Natural killer cell (primary cell): ENCODE results near the gene CTSZ. TPM values are rescaled to one million over a fixed set of nuclear protein-coding genes. Genes with fewer than 3 reads are reported as not detected.
"Not testable (repeated sequence)": the region's sequence is repeated elsewhere in the genome, so short reads cannot be mapped to it uniquely, and the experiment has no call there.

Experiments used
- ATAC-seq, 3 donors: fragments of 150-1000 bp in 2 of 3; fragments of 200-7000 bp in 1 of 3; cut with Tn5 transposase; 1 replicate in 1 of 3; 2 replicates in 2 of 3; pipeline ENCODE4 v1.10.0; 2021; ENCODE audit warnings: mild to moderate bottlenecking in 2 of 3, moderate library complexity in 2 of 3
- DNase-seq, 2 donors: peaks; one replicate each; pipeline versions ENCODE4 v3.0.0 to v3.0.0-alpha.2; 2013 to 2021; ENCODE audit warnings: mixed read lengths in 1 of 2
- H3K27ac ChIP-seq: one replicate; pipeline ENCODE4 v1.5.1; 2013; ENCODE audit warnings: mild to moderate bottlenecking, low read length
- H3K27me3 ChIP-seq: one replicate; pipeline ENCODE4 v1.6.1; 2013; ENCODE audit warnings: low read length; ENCODE audit not compliant: control insufficient read depth, insufficient read depth
- H3K36me3 ChIP-seq: one replicate; pipeline ENCODE4 v1.6.1; 2013; ENCODE audit warnings: low read length; ENCODE audit not compliant: control insufficient read depth, insufficient read depth
- H3K4me1 ChIP-seq: one replicate; pipeline ENCODE4 v1.6.1; 2013; ENCODE audit warnings: low read length; ENCODE audit not compliant: control insufficient read depth, insufficient read depth
- H3K4me3 ChIP-seq: one replicate; pipeline ENCODE4 v1.5.1; 2013; ENCODE audit warnings: low read length
- H3K9me3 ChIP-seq: one replicate; pipeline ENCODE4 v1.6.1; 2013; ENCODE audit warnings: low read length; ENCODE audit not compliant: control insufficient read depth, insufficient read depth
- H3K27ac Mint-ChIP-seq, 2 donors: one replicate each; pipeline ENCODE4 v1.8.0; 2022; ENCODE audit warnings: mild to moderate bottlenecking in 2 of 2, mixed read lengths in 2 of 2, moderate library complexity in 1 of 2
- H3K27me3 Mint-ChIP-seq, 2 donors: one replicate each; pipeline ENCODE4 v1.8.0; 2022; ENCODE audit warnings: low read depth in 2 of 2, mixed read lengths in 2 of 2
- H3K36me3 Mint-ChIP-seq: one replicate; pipeline ENCODE4 v1.8.0; 2022; ENCODE audit warnings: mixed read lengths
- H3K4me1 Mint-ChIP-seq, 2 donors: one replicate each; pipeline ENCODE4 v1.8.0; 2022; ENCODE audit warnings: mixed read lengths in 2 of 2
- H3K4me3 Mint-ChIP-seq: one replicate; pipeline ENCODE4 v1.8.0; 2022; ENCODE audit warnings: mild to moderate bottlenecking, moderate library complexity, mixed read lengths
- H3K9me3 Mint-ChIP-seq, 2 donors: one replicate each; pipeline ENCODE4 v1.8.0; 2022; ENCODE audit warnings: mixed read lengths in 2 of 2
- CTCF ChIP-seq: fragments of 200-600 bp; IDR thresholded peaks from one replicate; pipeline ENCODE4 v1.8.0; 2022; ENCODE audit warnings: antibody characterized with exemption
- WGBS: methylation state at CpG from one replicate; pipeline ENCODE4 v1.1.7; 2013; ENCODE audit warnings: missing lambda C conversion rate; ENCODE audit not compliant: insufficient coverage; 5-methylcytosine and 5-hydroxymethylcytosine counted together
- intact Hi-C: fragments of 100-400 bp; cut with micrococcal nuclease; formaldehyde crosslinking; loops from one replicate; pipeline ENCODE4 v1.14.2; 2022
- total RNA-seq, 4 donors: library from RNA; stranded (reverse); fragments of 120-200 nt in 1 of 4; gene quantifications; one replicate each; pipeline versions ENCODE4 v1.2.3 to v1.2.4, GENCODE V29; 2013 to 2022

Gene CTSZ
- total RNA-seq, 3 donors from 2014 or later (not counting 1 experiment from before 2014, with no cell fraction given), result 30.5 to 52.5 (median 42.3) TPM

DNA sequence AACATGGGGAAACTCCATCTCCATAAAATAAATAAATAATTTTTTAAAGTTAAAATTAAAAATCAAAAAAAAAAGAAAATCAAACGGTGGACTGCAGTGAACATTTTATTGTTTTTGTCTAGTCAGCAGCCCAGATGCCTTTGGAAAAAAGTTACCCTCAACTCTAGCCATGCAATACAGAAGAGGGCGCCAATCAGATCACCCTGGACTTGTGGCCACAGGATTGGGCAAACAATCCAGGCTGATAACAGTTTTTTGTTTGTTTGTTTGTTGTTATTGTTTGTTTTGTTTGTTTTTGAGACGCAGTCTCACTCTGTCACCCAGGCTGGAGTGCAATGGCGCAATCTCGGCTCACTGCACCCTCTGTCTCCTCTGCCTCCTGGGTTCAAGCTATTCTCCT is 56.5 kb downstream of the CTSZ start:
- Histone ChIP-seq H3K4me1 (no peaks in the 10 kb centered on the region), H3K4me3 (no peak overlapping the region), H3K9me3 (no peaks in the 10 kb centered on the region), H3K27ac (no peak overlapping the region), H3K27me3 (no peaks in the 10 kb centered on the region), H3K36me3 (no peaks in the 10 kb centered on the region)
- Mint-ChIP-seq H3K4me3 (no peak overlapping the region), H3K4me1 (no peaks in the 10 kb centered on the region), H3K36me3 (no peaks in the 10 kb centered on the region), H3K27ac (no peak overlapping the region), H3K9me3 (no peaks in the 10 kb centered on the region), H3K27me3 (peaks cover 5 to 18% of the 10 kb centered on the region in 2 donors)
- ATAC-seq (no peak), DNase-seq (no peak)
- no peak for TF ChIP-seq CTCF
- WGBS, result 89% methylated on average over 5 of the region's 5 CpGs
- intact Hi-C loops, result loop anchor here (10.0 kb wide), 1 partner anchor 274 kb away; no protein-coding TSS in a partner anchor

DNA sequence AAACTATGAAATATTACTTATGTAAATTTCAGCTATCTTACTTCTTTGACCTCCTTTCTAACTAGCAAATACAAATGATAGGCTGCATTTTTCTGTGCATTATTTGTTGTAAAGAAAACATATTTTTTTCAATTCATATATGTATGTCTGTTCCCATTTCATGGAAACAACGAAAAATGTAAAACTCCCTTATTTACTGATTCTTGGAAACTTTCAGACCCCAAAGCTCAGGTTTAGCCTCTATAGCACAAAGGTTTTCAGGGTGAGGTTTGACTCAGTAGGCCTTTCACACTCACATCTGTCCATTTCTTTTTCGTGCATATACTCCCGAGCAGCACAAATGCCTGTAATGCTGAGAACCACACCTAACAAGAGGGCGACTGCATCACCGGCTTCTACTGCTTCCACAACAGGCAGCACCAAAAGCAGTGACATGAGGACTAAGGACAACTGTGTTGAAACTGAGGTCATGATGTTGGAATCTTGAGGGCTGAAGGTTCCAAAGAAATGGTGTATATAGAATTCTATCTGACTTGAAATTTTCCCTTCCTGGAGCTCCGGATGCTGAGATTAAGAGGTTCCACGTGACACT is 59.2 kb downstream of the CTSZ start:
- H3K9me3 ChIP-seq, ATAC-seq, H3K27ac Mint-ChIP-seq, H3K36me3 ChIP-seq, H3K4me3 Mint-ChIP-seq, H3K27ac ChIP-seq, intact Hi-C loops, H3K27me3 ChIP-seq, H3K4me1 ChIP-seq, H3K36me3 Mint-ChIP-seq, DNase-seq, H3K9me3 Mint-ChIP-seq, H3K4me3 ChIP-seq, H3K4me1 Mint-ChIP-seq: not testable (repeated sequence)
- peaks cover 8 to 18% of the 10 kb centered on the region in 2 donors for H3K27me3 Mint-ChIP-seq
- WGBS, result 94% methylated on average over 7 of the region's 7 CpGs

DNA sequence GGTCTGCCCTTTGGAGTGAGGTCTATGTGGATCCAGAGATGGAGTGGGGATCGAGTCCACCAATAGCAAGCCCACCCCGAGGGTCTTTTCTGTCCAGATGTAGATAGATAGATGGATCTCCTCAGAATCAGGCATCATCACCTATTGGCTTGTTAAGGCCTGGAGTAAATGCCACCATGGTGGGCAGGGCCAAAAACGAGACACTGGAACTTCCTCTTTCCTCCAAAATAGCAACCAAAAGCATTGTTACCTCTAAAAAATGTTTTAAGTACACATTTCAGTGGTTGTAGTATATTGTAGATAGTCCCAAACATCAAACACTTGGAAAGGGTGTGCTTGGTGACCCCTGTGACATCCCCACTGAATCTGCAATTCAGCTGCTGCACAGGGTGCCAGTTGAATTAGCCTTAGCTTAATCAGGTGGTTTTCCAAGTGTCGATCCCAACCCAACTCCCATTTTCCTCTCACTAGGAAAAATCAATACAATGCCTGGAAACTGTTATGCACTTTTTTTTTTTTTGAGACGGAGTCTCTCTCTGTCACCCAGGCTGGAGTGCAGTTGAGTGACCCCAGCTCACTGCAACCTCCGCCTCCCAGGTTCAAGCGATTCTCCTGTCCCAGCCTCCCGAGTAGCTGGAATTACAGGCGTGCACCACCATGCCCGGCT is 61.0 kb downstream of the CTSZ start:
- Mint-ChIP-seq H3K36me3 (no peaks in the 10 kb centered on the region), H3K27me3 (peaks cover 5 to 18% of the 10 kb centered on the region in 2 donors), H3K4me3 (no peak overlapping the region), H3K9me3 (no peaks in the 10 kb centered on the region), H3K27ac (no peak overlapping the region), H3K4me1 (no peaks in the 10 kb centered on the region)
- WGBS, result 88% methylated on average over 9 of the region's 10 CpGs
- Histone ChIP-seq H3K36me3 (no peaks in the 10 kb centered on the region), H3K4me3 (no peak overlapping the region), H3K9me3 (no peaks in the 10 kb centered on the region), H3K4me1 (no peaks in the 10 kb centered on the region), H3K27me3 (no peaks in the 10 kb centered on the region), H3K27ac (no peak overlapping the region)
- intact Hi-C loops, result no loop called here
- DNase-seq, result no peak
- no peak for TF ChIP-seq CTCF
- ATAC-seq, result no peak

Other genes starting within 250 kb of the CTSZ start
- gene GNAS-AS1, start 156.4 kb downstream of the CTSZ start, total RNA-seq, result under 1 TPM in 2 of 3 donors, not detected in 1; 0.60 to 0.66 TPM
- gene GNAS, start 154.5 kb downstream of the CTSZ start, total RNA-seq, result 100 to 1,000 TPM; 530 to 823 (median 582) TPM
- gene NELFCD, start 26.0 kb downstream of the CTSZ start, total RNA-seq, result 100 to 1,000 TPM in 1 of 3 donors, 10 to 100 TPM in 2; 75.7 to 105 (median 92.6) TPM
- 10 to 100 TPM in 2 of 3 donors, 1 to 10 TPM in 1; 4.3 to 46.9 (median 18.8) TPM for gene TUBB1, start 12.2 kb upstream of the CTSZ start, total RNA-seq
- 10 to 100 TPM; 45.9 to 58.0 (median 50.8) TPM for gene ATP5F1E, start 25.1 kb upstream of the CTSZ start, total RNA-seq
- gene PRELID3B, start 35.5 kb upstream of the CTSZ start, total RNA-seq, result 10 to 100 TPM; 49.3 to 51.6 (median 51.4) TPM
- gene ZNF831, start 156.6 kb upstream of the CTSZ start, total RNA-seq, result 10 to 100 TPM; 24.8 to 42.0 (median 40.2) TPM